Astrocyte (in vitro differentiated cells and primary cell): Measurements from ENCODE around the gene EID2B.

ENCODE experiments used
- CTCF ChIP-seq: IDR thresholded peaks from 2 replicates; pipeline ENCODE4 v1.5.1; 2011; ENCODE audit warnings: low read depth, mild to moderate bottlenecking, inconsistent platforms, low read length, moderate library complexity; ENCODE audit not compliant: insufficient read depth
- EZH2 ChIP-seq: IDR thresholded peaks from 2 replicates; pipeline ENCODE4 v1.6.1; 2012; ENCODE audit warnings: mild to moderate bottlenecking, low read length, inconsistent platforms; ENCODE audit not compliant: insufficient read depth

GRCh38 chr19:39520541-39521484, 11.8 kb downstream of the EID2B start:
- TF ChIP-seq EZH2 (no peak), CTCF (no peak)
